AG09309 (cell line): ENCODE results near the gene KMT5C.

Experiments
- DNase-seq: peaks from one replicate; pipeline ENCODE4 v3.0.0-alpha.2; 2010; ENCODE audit warnings: low read depth
- H3K4me3 ChIP-seq: 2 replicates; pipeline ENCODE4 v1.5.1; 2011; ENCODE audit warnings: mild to moderate bottlenecking, low read depth, low read length, moderate library complexity; ENCODE audit not compliant: control insufficient read depth
- CTCF ChIP-seq: IDR thresholded peaks from 2 replicates; pipeline ENCODE4 v1.5.1; 2011; ENCODE audit warnings: mild to moderate bottlenecking, low read depth, low read length, inconsistent platforms; ENCODE audit not compliant: insufficient read depth, control insufficient read depth; ENCODE audit errors: missing control alignments

The KMT5C gene

GRCh38 chr19:55308281-55308680, 31.4 kb upstream of the KMT5C start:
- H3K4me3 ChIP-seq: no peak overlapping the region
- TF ChIP-seq CTCF: no peak
- no peak for DNase-seq

- no peak for DNase-seq
- TF ChIP-seq CTCF: no peak
- no peak overlapping the region for H3K4me3 ChIP-seq
Observed at GRCh38 chr19:55309448-55309847, 30.2 kb upstream of the KMT5C start.

GRCh38 chr19:55310498-55310897, 29.2 kb upstream of the KMT5C start:
- H3K4me3 ChIP-seq: no peak overlapping the region
- TF ChIP-seq CTCF: no peak
- no peak for DNase-seq

- no peak for DNase-seq
- H3K4me3 ChIP-seq: no peak overlapping the region
- TF ChIP-seq CTCF: no peak
Observed at GRCh38 chr19:55311397-55311796, 28.3 kb upstream of the KMT5C start.

- TF ChIP-seq CTCF: no peak
- no peak overlapping the region for H3K4me3 ChIP-seq
- DNase-seq: no peak
Observed at GRCh38 chr19:55311797-55312196, 27.9 kb upstream of the KMT5C start.

GRCh38 chr19:55312621-55313512, 26.8 kb upstream of the KMT5C start:
- no peak for TF ChIP-seq CTCF
- DNase-seq: no peak
- no peak overlapping the region for H3K4me3 ChIP-seq
